Stimulated activated CD8-positive, alpha-beta memory T cell treated with anti-CD3 and anti-CD28 coated beads, Interleukin-12 subunit alpha, Interleukin-12 subunit beta, amount 100 ng/mL, for 1 hour (primary cell): Measurements from ENCODE around the gene TNFSF12.
"Not testable (repeated sequence)": the region's sequence is repeated elsewhere in the genome, so short reads cannot be mapped to it uniquely, and the experiment has no call there.

ENCODE experiments used
- DNase-seq: peaks from one replicate; pipeline ENCODE4 v3.0.0-alpha.2; 2020; ENCODE audit warnings: low read depth

The TNFSF12 gene

GRCh38 chr17:7587420-7588151 lies 38.7 kb downstream of the TNFSF12 start:
- no peak for DNase-seq

GRCh38 chr17:7588553-7589203 lies 39.8 kb downstream of the TNFSF12 start:
- DNase-seq, result no peak

DNA sequence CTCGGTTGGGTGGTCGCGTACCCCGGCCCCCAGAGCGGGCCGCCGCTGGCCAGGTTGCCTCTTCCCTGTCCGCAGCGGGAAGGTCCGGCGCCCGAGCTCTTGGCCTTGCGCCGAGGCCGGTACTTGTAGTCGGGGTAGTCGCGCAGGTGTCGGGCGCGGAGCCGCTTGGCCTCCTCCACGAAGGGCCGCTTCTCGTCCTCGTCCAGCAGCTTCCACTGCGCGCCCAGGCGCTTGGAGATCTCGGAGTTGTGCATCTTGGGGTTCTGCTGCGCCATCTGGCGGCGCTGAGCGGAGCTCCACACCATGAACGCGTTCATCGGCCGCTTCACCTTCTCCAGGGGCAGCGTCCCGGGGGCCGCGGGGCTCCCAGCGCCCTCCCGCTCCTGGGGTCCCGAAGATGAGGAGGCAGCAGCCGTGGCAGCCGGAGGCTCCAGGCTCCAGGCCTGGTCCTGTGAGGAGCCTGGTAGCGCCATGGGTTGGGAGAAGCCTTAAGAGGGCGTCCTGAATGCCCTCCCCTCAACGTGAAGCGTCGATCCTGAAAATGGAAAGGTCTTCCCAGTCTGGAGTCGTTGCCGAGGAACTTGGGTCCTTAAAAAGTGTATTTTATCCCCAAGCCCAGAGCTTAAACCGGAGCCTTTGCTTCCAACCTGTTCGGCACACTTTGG lies 40.5 kb downstream of the TNFSF12 start:
- peak; percentile 46 for DNase-seq

DNA sequence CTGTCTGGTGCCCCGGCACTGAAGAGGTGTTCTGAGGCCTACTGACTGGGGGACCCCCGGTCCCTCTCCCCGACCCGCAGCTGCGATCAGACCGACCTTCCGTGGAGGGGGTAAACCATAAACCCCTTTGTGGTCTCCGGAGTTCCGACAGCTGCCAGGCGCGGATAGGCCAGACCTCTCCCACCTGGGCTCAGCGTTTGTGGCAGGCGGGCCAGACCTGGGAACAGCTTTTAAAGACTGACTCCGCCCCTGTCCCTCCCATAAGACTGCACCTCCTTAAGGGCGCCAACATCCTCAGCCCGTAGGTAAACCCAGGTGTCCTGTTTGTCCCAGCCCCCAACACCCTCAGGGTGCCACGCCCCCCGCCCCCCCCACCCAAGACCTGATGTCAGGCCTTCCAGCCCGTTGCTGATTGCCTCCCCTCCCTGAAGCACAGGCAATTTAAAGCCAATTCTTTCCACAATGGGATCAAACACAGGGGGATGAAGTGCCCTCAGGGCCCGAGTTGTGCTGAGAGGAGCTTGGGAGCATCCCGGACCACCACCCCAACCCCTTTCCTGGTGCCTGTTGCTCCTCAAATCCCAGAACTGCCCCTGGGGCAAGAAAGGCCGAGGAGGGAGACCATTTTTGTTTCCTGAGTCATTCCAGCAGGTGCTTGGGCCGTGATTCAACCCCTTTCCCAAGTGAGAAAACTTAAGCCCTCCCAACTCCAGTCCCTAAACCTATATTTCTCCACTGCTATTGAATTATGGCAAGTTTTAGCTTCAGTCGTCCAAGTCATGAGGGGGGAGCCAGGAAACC lies 41.2 kb downstream of the TNFSF12 start, which contains the start of gene SOX15:
TSS of gene SOX15 (minus strand) at position 204 of the 801 bp plus-strand sequence. CDS start 418 bp downstream, outside the sequence.
- no peak for DNase-seq

- DNase-seq, result no peak
Measured at GRCh38 chr17:7590743-7591142, 41.9 kb downstream of the TNFSF12 start.

GRCh38 chr17:7591596-7591995 lies 42.7 kb downstream of the TNFSF12 start:
- DNase-seq, result no peak

DNA sequence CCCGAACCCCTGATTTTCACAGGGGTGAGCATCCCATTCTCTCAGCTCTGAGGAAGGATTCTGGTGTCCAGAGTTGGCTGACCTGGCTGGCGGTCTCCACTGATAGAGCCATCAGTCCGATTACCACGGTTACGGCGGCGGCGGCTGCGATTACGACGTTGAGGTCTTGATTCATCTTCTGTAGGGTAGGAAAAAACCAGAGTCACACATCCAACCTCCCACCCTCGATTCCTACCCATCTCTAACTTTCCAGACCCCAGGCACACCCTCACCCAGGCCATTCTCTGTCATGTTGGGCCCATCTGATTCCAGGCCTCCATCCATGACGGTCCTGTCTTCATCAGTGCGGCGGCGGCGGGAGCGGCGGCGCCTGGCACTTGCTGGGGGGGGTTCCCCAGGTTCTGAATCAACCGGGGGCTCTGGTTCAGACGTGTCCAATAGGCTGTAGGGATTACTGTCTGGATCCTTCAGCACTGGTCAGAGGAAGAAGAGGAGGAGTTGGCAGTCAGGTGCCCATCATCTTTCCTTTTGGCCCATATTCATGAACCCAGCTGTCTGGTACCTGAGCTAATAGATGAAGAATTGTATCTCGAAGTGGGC lies 43.7 kb downstream of the TNFSF12 start:
- DNase-seq, result no peak

DNA sequence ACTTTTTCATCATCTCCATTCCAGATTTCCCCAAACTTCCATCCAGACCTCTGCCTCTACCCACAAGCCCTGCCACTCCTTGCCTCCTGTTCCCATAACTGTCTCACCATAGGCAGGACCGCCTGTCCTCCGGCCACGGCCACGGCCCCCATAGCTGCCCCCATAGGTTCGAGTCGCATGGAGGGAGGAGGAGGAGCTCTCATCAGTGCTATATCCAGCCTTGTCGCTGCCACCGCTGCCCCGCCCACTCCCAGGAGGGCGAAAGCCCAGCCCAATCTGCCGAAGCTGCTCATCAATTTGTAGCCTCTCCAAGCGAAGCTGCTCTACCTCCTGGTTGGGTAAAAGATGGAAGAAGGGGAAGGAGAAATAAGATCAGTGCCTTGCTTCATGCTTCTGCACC lies 44.4 kb downstream of the TNFSF12 start:
- no peak for DNase-seq

DNA sequence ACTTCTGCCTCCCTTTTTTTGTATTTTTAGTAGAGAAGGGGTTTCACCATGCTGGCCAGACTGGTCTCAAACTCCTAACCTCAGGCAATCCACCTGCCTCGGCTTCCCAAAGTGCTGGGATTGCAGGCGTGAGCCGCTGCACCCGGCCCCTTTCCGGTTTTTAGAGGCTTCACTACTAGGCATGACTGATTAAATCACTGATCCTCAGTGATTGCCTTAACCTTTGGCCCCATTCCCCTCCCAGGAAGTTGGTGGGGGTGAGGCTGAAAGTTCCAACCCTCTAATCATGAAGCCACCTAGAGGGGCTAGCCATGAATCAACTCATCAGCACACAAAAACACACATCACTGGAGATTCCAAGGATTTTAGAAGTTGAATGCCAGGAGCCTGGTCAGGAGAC lies 48.7 kb downstream of the TNFSF12 start:
- not testable (repeated sequence) for DNase-seq

DNA sequence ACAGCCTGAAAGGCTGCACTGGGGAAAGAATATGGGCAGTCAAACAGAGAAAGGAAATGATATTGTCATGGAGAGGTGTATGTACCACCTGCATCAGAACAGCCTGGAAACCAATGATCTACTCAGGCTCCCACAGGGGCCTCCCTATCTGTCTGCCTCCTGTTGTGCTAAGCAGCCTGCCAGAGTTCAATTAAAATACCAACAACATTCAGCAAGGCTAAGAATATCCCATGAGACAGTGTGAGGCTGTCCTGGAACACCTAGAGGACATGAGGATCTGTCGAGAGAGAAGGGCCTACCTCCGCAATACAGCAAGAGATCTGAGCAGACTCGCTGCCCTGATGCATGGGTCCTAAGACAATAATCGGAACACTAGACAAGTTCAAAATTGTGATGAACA lies 57.4 kb downstream of the TNFSF12 start:
- no peak for DNase-seq
